Esophagus muscularis mucosa (tissue), 3 donors: ENCODE results near the gene ALDOB.

ENCODE experiments used
- CTCF ChIP-seq, 3 experiments: fragments of 200-600 bp in 2 of 3; fragments of 450-650 bp in 1 of 3; sonication (generic) in 2 of 3; IDR thresholded peaks; one replicate each; pipeline ENCODE4 v1.5.1; 2017 to 2019; ENCODE audit warnings: antibody characterized with exemption in 3 of 3, mild to moderate bottlenecking in 2 of 3, moderate library complexity in 1 of 3
- POLR2A ChIP-seq: fragments of 450-650 bp; IDR thresholded peaks from one replicate; pipeline ENCODE4 v1.6.1; 2017; ENCODE audit warnings: antibody characterized with exemption, moderate library complexity, mild to moderate bottlenecking, low read depth

GRCh38 chr9:101398068-101398929, 37.3 kb downstream of the ALDOB start, which contains the start of the genes MRPL50 and ZNF189:
- TF ChIP-seq CTCF (IDR thresholded peaks at IDR 0.05) (peak in 1 of 3 experiments; percentile 10), POLR2A (no peak)
